Measurements from ENCODE around the gene CERS6. TPM values are rescaled to one million over a fixed set of nuclear protein-coding genes. Genes with fewer than 3 reads are reported as not detected.

CERS6 gene
- total RNA-seq, 1 experiment from 2014 or later = 17.3 TPM

GRCh38 chr2:168679741-168680310, 223.8 kb downstream of the CERS6 start:
- POLR2A ChIA-PET = no interaction called here
- CTCF ChIA-PET = interaction anchor here (0.6 kb wide), 1 partner anchor 26 kb away, joined by 3 read pairs; no protein-coding TSS in a partner anchor
- no peak for ATAC-seq
- DNase-seq (ENCODE audit: low spot score) = no peak
- Mint-ChIP-seq H3K4me1 (peaks cover 25% of the 10 kb centered on the region), H3K4me3 (no peak overlapping the region), H3K9me3 (no peaks in the 10 kb centered on the region), H3K27me3 (ENCODE audit: low read depth) (no peaks in the 10 kb centered on the region), H3K36me3 (no peaks in the 10 kb centered on the region), H3K27ac (no peak overlapping the region)
- TF ChIP-seq, protein P1, sequence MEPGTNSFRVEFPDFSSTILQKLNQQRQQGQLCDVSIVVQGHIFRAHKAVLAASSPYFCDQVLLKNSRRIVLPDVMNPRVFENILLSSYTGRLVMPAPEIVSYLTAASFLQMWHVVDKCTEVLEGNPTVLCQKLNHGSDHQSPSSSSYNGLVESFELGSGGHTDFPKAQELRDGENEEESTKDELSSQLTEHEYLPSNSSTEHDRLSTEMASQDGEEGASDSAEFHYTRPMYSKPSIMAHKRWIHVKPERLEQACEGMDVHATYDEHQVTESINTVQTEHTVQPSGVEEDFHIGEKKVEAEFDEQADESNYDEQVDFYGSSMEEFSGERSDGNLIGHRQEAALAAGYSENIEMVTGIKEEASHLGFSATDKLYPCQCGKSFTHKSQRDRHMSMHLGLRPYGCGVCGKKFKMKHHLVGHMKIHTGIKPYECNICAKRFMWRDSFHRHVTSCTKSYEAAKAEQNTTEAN (CRISPR knock-in tag; IDR thresholded peaks at IDR 0.05) = no peak
- TF ChIP-seq NFE2L1 (CRISPR knock-in tag; IDR thresholded peaks at IDR 0.05) (no peak), KAT7 (CRISPR knock-in tag; IDR thresholded peaks at IDR 0.05; ENCODE audit: borderline replicate concordance) (no peak), CTCF (IDR thresholded peaks at IDR 0.05) (no peak), OVOL2 (CRISPR knock-in tag; IDR thresholded peaks at IDR 0.05; ENCODE audit: borderline replicate concordance) (no peak), TCF7 (CRISPR knock-in tag; IDR thresholded peaks at IDR 0.05; ENCODE audit: low read depth) (no peak), GRHL2 (CRISPR knock-in tag; IDR thresholded peaks at IDR 0.05; ENCODE audit: insufficient replicate concordance, severe bottlenecking) (no peak), ZNF416 (CRISPR knock-in tag; IDR thresholded peaks at IDR 0.05) (no peak), ATF1 (CRISPR knock-in tag; IDR thresholded peaks at IDR 0.05) (no peak), E2F5 (CRISPR knock-in tag; IDR thresholded peaks at IDR 0.05) (no peak), AR (CRISPR knock-in tag; IDR thresholded peaks at IDR 0.05) (no peak), ETV6 (CRISPR knock-in tag; IDR thresholded peaks at IDR 0.05) (no peak), EMX1 (CRISPR knock-in tag; IDR thresholded peaks at IDR 0.05) (no peak), TEAD4 (CRISPR knock-in tag; IDR thresholded peaks at IDR 0.05) (no peak)

DNA sequence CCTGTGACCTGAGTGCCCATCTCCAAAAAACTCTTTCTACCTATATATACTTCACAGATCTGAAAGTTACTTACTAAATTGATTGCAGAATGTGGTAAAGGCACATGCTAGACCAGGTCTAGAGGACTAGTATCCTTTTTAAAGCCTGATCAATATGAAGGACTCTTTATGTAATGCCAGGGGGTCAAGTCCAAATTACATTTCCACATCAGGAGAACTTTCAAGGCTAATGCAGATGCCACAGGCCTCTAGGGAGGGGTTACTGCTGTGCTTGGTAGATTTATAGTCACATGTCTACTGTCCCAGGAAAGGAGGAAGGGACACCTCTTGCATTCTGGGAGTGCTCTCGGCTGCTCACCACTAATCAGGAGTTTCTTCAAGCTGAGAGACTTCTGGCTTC, 227.9 kb downstream of the CERS6 start:
- no peak overlapping the region for H3K27ac Mint-ChIP-seq
- H3K4me3 Mint-ChIP-seq = no peak overlapping the region
- H3K36me3 Mint-ChIP-seq = no peaks in the 10 kb centered on the region
- CTCF ChIA-PET = no interaction called here
- no peaks in the 10 kb centered on the region for H3K27me3 Mint-ChIP-seq (ENCODE audit: low read depth)
- H3K4me1 Mint-ChIP-seq = peaks cover 32% of the 10 kb centered on the region
- no peaks in the 10 kb centered on the region for H3K9me3 Mint-ChIP-seq
- DNase-seq (ENCODE audit: low spot score) = no peak
- TF ChIP-seq USF2 (CRISPR knock-in tag; IDR thresholded peaks at IDR 0.05) = no peak
- no peak for ATAC-seq
- POLR2A ChIA-PET = no interaction called here

Data from WTC11 (cell line).